Breast epithelium (tissue), 4 donors: ENCODE data around the gene RANBP1. TPM values are rescaled to one million over a fixed set of nuclear protein-coding genes. Genes with fewer than 3 reads are reported as not detected.
A peak's percentile ranks its signal among the peaks of the same experiment; 100 is the strongest.

ENCODE experiments used
- DNase-seq, 2 donors: peaks; one replicate each; pipeline ENCODE4 v3.0.0-alpha.2; 2019; ENCODE audit warnings: low spot score in 2 of 2
- H3K27ac ChIP-seq, 2 donors: fragments of 200-600 bp; sonication (generic) in 1 of 2; one replicate each; pipeline ENCODE4 v1.5.1; 2016 to 2019; ENCODE audit warnings: mild to moderate bottlenecking in 1 of 2
- H3K27me3 ChIP-seq, 2 donors: fragments of 200-600 bp; sonication (generic) in 1 of 2; one replicate each; pipeline versions ENCODE4 v1.5.1 to v1.6.0; 2017 to 2019; ENCODE audit warnings: control low read depth in 1 of 2, mild to moderate bottlenecking in 1 of 2
- H3K36me3 ChIP-seq: fragments of 200-600 bp; one replicate; pipeline ENCODE4 v1.5.1; 2019
- H3K4me1 ChIP-seq, 2 donors: fragments of 200-600 bp; sonication (generic); one replicate each; pipeline ENCODE4 v1.5.1; 2016 to 2019; ENCODE audit warnings: control low read depth in 1 of 2
- H3K4me3 ChIP-seq, 3 donors: fragments of 200-600 bp; sonication (generic); 1 replicate in 2 of 3; 2 replicates in 1 of 3; pipeline ENCODE4 v1.5.1; 2016 to 2019; ENCODE audit warnings: mild to moderate bottlenecking in 3 of 3, moderate library complexity in 2 of 3
- H3K9me3 ChIP-seq, 2 donors: fragments of 200-600 bp; sonication (generic) in 1 of 2; one replicate each; pipeline ENCODE4 v1.5.1; 2016 to 2019; ENCODE audit warnings: control low read depth in 1 of 2
- POLR2A ChIP-seq: fragments of 450-650 bp; IDR thresholded peaks from one replicate; pipeline ENCODE4 v1.6.1; 2016; ENCODE audit warnings: antibody characterized with exemption, mild to moderate bottlenecking, moderate library complexity
- POLR2AphosphoS5 ChIP-seq, 3 donors: sonication (generic); formaldehyde crosslinking; IDR thresholded peaks; one replicate each; pipeline ENCODE4 v1.6.1; 2017; ENCODE audit warnings: antibody characterized with exemption in 3 of 3
- intact Hi-C: fragments of 100-400 bp; cut with DNase I; formaldehyde crosslinking; loops from one replicate; pipeline ENCODE4 v1.15.1; 2023; ENCODE audit warnings: low total_unique reads
- total RNA-seq, 3 donors: library from RNA; depleted of rRNA; stranded (reverse); fragments of >200 nt; gene quantifications; one replicate each; pipeline ENCODE4 v1.1.0, GENCODE V29; 2016
- TF ChIP-seq, protein P1 (sequence below), 3 donors: fragments of 450-650 bp; IDR thresholded peaks; one replicate each; pipeline ENCODE4 v1.5.1; 2016 to 2017; ENCODE audit warnings: antibody characterized with exemption in 3 of 3, mild to moderate bottlenecking in 3 of 3, moderate library complexity in 3 of 3

RANBP1 gene
- total RNA-seq, 3 donors from 2014 or later, result 131 to 202 (median 146) TPM

DNA sequence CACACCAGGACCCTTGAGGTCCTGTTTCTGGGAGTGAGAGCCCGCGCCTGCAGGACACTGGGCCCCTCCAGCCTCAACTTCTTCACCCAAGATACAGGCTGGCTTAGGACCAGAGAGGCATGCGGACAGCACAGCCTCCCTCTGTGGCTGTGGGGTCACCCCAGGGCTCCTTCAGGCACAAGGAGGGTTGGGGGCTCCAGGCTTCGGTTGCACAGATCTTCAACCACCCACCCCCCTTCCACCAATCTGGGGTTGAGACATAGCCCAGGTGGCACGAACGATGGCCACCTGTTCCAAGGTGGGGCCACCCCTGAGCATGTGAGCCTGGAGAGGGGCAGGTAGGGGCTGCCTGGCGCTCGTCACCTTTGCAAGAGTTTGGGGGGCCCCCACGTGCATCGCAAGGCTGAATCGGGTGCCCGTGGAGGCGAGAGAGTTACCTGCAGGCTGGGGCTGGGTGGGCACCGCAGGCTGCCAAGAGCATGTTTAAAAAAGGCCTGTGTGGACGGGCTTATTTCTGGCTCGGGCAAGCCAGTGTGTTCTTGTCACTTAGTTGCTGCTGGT lies 16.9 kb downstream of the RANBP1 start:
- Histone ChIP-seq H3K4me1 (peaks cover 14 to 20% of the 10 kb centered on the region in 2 donors), H3K4me3 (peak overlapping the region; percentile 80 to 99 (median 99)), H3K36me3 (no peaks in the 10 kb centered on the region), H3K27ac (peak overlapping the region; percentile 61 to 97), H3K27me3 (no peaks in the 10 kb centered on the region), H3K9me3 (no peaks in the 10 kb centered on the region)
- intact Hi-C loops, result no loop called here
- no peak for TF ChIP-seq POLR2AphosphoS5 (IDR thresholded peaks at IDR 0.05)
- TF ChIP-seq, protein P1, sequence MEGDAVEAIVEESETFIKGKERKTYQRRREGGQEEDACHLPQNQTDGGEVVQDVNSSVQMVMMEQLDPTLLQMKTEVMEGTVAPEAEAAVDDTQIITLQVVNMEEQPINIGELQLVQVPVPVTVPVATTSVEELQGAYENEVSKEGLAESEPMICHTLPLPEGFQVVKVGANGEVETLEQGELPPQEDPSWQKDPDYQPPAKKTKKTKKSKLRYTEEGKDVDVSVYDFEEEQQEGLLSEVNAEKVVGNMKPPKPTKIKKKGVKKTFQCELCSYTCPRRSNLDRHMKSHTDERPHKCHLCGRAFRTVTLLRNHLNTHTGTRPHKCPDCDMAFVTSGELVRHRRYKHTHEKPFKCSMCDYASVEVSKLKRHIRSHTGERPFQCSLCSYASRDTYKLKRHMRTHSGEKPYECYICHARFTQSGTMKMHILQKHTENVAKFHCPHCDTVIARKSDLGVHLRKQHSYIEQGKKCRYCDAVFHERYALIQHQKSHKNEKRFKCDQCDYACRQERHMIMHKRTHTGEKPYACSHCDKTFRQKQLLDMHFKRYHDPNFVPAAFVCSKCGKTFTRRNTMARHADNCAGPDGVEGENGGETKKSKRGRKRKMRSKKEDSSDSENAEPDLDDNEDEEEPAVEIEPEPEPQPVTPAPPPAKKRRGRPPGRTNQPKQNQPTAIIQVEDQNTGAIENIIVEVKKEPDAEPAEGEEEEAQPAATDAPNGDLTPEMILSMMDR (IDR thresholded peaks at IDR 0.05), result no peak
- DNase-seq, result no peak

DNA sequence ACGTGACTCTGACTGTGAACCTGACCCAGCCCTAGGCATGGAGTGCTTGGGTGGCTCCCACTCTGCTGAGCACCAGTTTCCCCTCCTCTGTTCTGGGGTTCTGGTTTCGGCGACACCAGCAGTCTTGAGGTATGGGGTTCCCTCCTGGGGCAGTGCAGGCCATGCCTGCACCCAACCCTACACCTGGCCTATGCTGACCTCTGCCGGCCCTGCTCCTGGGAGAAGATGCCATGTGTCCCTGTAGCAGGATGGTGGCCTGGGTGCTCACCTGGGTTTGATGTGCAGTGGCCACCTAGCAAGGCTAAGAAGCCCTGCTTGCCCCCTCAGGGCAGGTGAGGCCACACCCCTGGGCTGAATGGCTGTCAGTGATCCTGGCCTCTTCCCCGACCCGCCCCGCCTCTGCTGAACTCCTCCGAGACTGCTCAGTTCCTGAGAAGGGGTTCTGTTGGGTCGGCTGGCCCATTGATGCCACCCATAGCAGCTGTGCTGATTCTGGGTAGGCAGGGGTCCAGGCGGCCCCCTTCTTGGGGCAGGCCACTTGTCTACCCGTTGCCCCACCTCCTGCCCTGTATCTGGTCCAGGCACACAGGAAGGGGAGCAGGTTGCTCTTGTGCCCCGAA lies 18.1 kb downstream of the RANBP1 start:
- Histone ChIP-seq H3K4me1 (peaks cover 19 to 28% of the 10 kb centered on the region in 2 donors), H3K4me3 (no peak overlapping the region), H3K36me3 (no peaks in the 10 kb centered on the region), H3K9me3 (no peaks in the 10 kb centered on the region), H3K27ac (no peak overlapping the region), H3K27me3 (no peaks in the 10 kb centered on the region)
- intact Hi-C loops, result no loop called here
- DNase-seq, result no peak
- TF ChIP-seq, protein P1 (IDR thresholded peaks at IDR 0.05), result no peak
- TF ChIP-seq POLR2A (no peak), POLR2AphosphoS5 (IDR thresholded peaks at IDR 0.05) (no peak)

DNA sequence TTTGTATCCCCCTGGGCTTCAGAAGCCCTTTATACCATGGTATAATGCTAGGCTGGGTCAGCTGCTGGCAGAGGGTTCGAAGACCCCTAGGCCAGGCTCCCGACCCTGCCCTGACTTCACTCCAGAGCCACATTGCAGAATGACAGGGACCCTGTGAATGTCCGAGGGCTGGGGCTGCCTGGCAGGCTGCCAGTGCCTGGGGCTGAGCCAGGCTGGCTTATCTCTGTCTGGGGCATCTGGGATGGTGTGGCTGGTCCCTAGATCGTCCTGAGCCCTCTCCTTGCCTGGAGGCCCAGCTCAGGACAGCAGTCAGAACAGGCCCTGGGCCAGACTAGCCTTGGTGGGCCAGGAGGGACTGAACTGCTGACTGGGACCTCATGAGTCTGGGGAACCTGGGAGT lies 19.4 kb downstream of the RANBP1 start:
- TF ChIP-seq POLR2A (no peak), POLR2AphosphoS5 (IDR thresholded peaks at IDR 0.05) (no peak)
- TF ChIP-seq, protein P1 (IDR thresholded peaks at IDR 0.05), result no peak
- Histone ChIP-seq H3K4me3 (no peak overlapping the region), H3K27ac (no peak overlapping the region), H3K4me1 (peaks cover 19 to 28% of the 10 kb centered on the region in 2 donors), H3K36me3 (no peaks in the 10 kb centered on the region), H3K9me3 (no peaks in the 10 kb centered on the region), H3K27me3 (no peaks in the 10 kb centered on the region)
- DNase-seq, result no peak
- intact Hi-C loops, result no loop called here

DNA sequence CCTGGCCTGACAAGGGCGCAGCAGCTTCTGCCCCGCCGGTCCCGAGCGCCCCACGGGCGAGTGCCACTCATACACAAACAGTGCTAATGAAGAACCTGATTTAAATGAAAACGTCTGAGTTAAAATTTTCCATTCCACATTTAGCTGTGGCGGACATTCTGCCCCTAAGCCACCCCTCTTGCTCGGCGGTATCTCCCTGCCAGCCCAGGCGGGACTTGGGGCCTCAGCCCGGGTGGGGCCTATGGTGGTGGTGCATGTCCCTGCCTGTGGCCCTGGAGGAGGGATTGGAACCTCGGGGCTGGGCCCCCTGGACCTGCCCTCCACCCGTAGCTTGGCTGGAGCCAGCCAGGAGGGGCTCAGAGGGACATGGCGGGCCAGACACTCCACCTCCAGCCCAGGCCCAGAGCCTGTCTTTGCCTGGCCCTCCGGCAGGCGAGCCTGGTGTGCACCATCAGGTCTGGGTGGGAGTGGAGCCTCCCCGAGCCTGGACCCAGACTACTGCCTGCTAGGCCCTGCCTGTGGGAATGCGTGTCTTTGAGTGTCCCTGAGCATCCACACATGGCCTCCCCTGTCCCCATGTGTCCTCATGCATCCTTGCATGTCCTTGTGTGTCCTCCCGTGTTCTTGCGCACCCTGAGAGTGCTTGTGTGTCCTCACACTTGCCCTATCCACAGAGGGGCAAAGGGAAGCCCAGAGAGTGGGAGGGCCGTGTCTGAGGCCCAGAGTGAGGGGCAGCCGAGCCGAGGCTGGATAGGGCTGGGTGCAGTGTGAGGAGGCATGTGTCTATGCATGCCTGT lies 20.1 kb downstream of the RANBP1 start:
- Histone ChIP-seq H3K36me3 (no peaks in the 10 kb centered on the region), H3K4me3 (no peak overlapping the region), H3K4me1 (peaks cover 19 to 28% of the 10 kb centered on the region in 2 donors), H3K27ac (no peak overlapping the region), H3K9me3 (no peaks in the 10 kb centered on the region), H3K27me3 (no peaks in the 10 kb centered on the region)
- no peak for DNase-seq
- TF ChIP-seq, protein P1 (IDR thresholded peaks at IDR 0.05), result no peak
- TF ChIP-seq POLR2AphosphoS5 (IDR thresholded peaks at IDR 0.05) (no peak), POLR2A (no peak)
- intact Hi-C loops, result no loop called here

DNA sequence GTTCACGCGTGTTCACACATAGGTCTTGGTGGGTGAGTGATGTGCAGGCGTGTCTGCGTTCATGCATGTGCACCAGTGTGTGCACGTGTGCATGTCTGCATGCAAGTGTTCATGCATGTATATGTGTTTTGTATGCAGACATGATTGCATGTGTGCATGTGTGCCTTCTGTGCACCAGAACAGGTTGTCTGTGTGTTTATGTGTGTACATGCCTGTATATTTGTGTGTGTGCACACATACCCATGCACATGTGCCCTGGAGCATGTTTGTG lies 20.6 kb downstream of the RANBP1 start:
- H3K27me3 ChIP-seq, result no peaks in the 10 kb centered on the region
- H3K4me3 ChIP-seq, result no peak overlapping the region
- H3K4me1 ChIP-seq, result peaks cover 19 to 28% of the 10 kb centered on the region in 2 donors
- TF ChIP-seq, protein P1 (IDR thresholded peaks at IDR 0.05), result no peak
- TF ChIP-seq POLR2A (no peak), POLR2AphosphoS5 (IDR thresholded peaks at IDR 0.05) (no peak)
- no peaks in the 10 kb centered on the region for H3K9me3 ChIP-seq
- intact Hi-C loops, result no loop called here
- DNase-seq, result no peak
- no peak overlapping the region for H3K27ac ChIP-seq
- H3K36me3 ChIP-seq, result no peaks in the 10 kb centered on the region
